Esophagus mucosa (tissue), 1 donor: ENCODE results near the gene CCDC18. TPM values are rescaled to one million over a fixed set of nuclear protein-coding genes. Genes with fewer than 3 reads are reported as not detected.
A peak's percentile ranks its signal among the peaks of the same experiment; 100 is the strongest.
"Not testable (repeated sequence)": the region's sequence is repeated elsewhere in the genome, so short reads cannot be mapped to it uniquely, and the experiment has no call there.

ENCODE experiments used
- ATAC-seq: fragments of 200-7000 bp; cut with Tn5 transposase; one replicate; pipeline ENCODE4 v1.9.1; 2020
- total RNA-seq: library from RNA; stranded (reverse); gene quantifications from one replicate; pipeline ENCODE4 v1.2.4, GENCODE V29; 2023
- donor health status: DM: yes; HTN: yes; CAD: no.

Gene CCDC18
- total RNA-seq, 1 donor from 2014 or later, result 4.3 TPM

DNA sequence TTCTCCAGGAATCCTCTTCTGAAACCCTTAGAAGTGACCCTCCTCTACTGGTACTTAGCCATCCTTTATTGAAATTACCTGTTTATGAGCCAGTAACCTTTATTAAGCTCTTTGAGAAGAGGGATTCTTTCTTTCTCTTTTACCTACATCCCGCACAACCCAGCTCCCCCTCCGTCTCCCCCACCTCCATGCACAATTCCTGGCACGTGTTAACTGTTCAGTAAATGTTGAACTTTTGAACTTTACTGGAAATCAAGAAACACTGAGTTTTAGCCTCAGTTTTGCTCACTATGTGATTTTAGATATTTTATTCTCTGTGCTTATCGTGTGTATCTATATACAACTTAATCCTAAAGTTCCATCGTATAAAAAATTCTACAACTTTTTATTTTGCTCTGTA is 2.1 kb upstream of the CCDC18 start:
- no peak for ATAC-seq

DNA sequence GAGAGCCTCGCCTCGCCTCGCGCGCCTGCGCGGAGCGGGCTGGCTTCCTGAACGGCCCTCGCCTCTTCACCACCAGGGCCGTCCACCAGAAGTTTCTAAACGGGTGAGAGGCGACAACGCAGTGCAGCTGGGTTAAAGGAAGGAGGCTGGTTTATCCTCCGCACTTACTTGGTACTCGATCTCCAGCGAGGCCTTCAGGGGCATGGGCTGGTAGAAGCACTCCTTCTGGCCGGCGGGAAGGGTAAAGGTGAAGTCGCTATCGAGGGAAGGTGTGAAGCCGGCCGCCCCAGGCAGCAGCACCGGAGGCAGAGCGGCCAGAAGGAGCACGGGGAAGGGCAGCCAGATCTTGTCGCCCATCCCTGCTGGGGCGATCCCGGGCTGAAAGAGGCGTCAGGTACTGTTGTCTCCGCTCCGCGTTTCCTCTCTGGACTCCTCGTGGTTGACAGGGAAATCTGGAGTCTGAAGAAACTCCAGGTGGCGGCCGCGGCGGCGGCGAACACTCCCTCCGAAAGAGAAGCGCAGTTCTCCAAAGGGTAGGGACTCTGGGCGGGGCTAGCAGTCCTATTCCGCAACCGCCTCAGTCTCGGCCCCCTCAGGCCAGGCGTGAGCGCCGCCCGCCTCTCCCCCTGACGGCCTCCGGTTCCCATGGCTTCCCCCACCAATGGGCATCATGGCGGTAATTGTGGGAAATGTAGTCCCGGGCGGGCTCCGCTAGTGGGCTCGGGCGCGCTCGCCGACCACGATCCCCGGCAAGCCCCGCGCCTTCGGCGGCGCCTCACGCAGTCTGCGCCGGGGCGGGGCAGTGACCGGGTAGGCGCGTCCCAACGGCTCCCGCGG is 420 bp upstream of the CCDC18 start, which contains the start of gene TMED5:
Gene TMED5, minus strand, starts transcription at position 528 of the 837 bp plus-strand sequence. Its CDS starts 171 bp downstream, at position 357.
- peak; percentile 98 for ATAC-seq

- ATAC-seq, result no peak
Observed at GRCh38 chr1:93186667-93187066, 6.1 kb downstream of the CCDC18 start.

DNA sequence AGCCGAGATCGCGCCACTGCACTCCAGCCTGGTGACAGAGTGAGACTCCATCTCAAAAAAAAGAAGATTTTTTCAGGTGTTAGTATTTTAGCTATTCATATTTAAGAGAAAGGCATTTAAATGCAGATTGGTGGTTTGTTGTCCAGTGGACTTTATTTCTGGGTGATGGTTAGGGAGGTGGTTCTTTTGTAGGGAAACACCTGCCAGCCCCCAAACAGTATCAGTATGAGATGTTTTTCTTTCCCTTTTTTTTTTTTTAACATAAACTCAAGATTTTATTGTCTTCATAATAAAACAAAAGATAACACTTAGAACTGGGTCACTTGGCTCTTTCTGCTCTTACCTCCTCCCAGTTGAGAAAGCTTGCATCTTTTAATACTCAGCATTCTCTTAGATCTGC is 9.9 kb downstream of the CCDC18 start:
- no peak for ATAC-seq

- ATAC-seq, result no peak
Observed at GRCh38 chr1:93194231-93194990, 13.9 kb downstream of the CCDC18 start.

DNA sequence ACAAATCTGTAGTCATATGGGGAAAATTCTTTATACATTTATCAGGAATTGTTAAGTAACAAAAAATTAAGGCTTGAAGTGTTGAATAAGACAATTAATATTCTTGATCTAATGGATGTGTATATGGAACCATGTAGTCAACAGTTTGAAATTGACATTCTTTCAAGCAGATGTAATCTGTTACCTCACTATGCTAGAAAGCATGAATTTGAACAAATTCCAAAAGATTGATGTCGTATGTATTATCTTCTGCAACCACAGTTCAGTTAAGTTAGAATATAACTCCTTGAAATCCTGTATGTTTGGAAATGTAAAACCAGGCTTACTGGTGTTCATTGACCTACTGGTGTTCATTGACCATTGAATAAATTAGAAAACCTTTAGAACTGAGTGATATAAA is 16.1 kb downstream of the CCDC18 start:
- ATAC-seq, result no peak

DNA sequence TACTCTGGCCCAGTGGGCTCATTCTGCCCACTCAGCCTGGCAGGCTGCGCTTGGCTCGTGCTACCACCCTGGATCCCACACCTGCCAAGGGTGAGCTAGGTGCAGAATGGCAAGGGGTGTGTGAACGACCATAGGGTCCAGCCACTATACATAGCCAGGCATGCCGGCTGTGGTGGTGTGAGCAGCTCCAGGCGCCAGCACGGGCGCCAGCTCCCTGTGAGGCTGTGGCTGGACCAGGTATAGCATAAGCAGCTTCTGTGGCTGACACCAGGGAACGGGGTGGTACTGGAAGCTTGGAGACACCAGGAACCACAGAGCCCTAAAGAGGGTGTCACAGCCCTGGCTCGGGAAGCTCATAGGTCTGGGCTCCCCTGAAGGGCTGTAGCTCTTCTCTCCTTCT is 18.6 kb downstream of the CCDC18 start:
- peak; percentile 13 for ATAC-seq

- no peak for ATAC-seq
Observed at GRCh38 chr1:93200086-93200620, 19.6 kb downstream of the CCDC18 start.

GRCh38 chr1:93200714-93201113 is 20.2 kb downstream of the CCDC18 start:
- no peak for ATAC-seq

GRCh38 chr1:93205892-93206566 is 25.5 kb downstream of the CCDC18 start:
- no peak for ATAC-seq

DNA sequence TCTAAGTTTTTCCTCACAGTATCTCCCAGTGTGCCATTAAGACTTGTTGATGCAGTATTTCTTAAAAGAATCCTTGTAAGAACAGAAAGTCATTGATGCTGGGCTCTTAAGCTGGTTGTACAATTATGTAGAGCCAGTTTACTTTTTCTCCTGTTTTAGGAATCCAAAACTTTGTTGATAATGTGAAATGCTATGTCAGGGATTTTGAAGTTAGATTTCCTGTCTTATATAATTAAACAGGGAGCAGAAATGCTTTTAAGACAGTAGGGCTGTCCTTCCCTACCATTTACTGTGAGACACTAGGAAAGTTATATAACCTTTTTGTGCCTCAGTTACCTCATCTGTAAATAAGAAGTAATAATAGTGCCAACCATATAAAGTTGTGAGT is 26.0 kb downstream of the CCDC18 start:
- ATAC-seq, result no peak

- no peak for ATAC-seq
Observed at GRCh38 chr1:93207211-93207610, 26.7 kb downstream of the CCDC18 start.

DNA sequence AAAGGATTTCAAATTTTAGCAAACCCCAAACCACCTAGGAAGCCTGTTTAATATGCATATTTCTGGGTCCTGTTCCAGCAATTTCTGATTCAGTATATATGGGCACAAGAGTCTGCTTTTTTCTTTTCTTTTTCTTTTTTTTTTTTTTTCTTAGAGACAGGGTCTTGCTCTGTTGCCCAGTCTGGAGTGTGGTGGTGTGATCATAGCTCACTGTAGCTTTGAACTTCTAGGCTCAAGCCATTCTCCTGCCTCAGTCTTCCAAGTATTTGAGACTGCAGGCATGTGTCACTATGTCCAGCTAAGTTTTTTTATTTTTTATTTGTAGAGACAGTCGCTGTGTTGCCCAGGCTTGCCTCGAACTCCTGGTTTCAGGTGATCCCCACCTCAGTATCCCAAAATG is 34.8 kb downstream of the CCDC18 start:
- ATAC-seq, result no peak

DNA sequence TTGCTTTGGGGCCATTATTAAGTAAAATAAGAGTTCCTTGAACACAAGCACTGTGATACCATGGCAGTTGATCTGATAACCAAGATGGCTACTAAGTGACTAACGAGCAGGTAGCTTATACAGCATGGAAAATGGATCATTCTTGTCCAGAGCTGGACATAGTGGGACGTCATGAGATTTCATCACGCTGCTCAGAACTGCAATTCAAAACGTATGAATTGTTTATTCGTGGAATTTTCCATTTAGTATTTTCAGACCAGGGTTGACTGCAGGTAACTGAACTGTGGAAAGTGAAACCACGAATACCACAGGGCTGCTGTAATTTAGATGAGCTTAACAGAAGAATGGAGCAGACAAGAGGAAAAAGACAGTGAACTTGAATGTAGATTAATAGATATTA is 38.9 kb downstream of the CCDC18 start:
- ATAC-seq, result no peak

DNA sequence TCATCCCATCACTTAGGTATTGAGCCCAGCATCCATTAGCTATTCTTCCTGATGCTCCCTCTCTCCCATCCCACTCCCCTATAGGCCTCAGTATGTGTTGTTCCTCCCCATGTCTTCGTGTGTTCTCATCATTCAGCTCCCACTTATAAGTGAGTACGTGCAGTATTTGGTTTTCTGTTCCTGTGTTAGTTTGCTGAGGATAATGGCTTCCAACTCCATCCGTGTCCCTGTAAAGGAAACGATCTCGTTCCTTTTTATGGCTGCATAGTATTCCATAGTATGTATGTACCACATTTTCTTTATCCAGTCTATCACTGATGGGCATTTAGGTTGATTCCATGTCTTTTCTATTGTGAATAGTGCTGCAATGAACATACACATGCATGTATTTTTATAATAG is 40.2 kb downstream of the CCDC18 start:
- not testable (repeated sequence) for ATAC-seq

- no peak for ATAC-seq
Observed at GRCh38 chr1:93221913-93222312, 41.4 kb downstream of the CCDC18 start.

GRCh38 chr1:93223023-93223675 is 42.6 kb downstream of the CCDC18 start:
- no peak for ATAC-seq

GRCh38 chr1:93235261-93235660 is 54.7 kb downstream of the CCDC18 start:
- ATAC-seq, result no peak

GRCh38 chr1:93237021-93237420 is 56.5 kb downstream of the CCDC18 start:
- ATAC-seq, result no peak

GRCh38 chr1:93238425-93238824 is 57.9 kb downstream of the CCDC18 start:
- no peak for ATAC-seq

DNA sequence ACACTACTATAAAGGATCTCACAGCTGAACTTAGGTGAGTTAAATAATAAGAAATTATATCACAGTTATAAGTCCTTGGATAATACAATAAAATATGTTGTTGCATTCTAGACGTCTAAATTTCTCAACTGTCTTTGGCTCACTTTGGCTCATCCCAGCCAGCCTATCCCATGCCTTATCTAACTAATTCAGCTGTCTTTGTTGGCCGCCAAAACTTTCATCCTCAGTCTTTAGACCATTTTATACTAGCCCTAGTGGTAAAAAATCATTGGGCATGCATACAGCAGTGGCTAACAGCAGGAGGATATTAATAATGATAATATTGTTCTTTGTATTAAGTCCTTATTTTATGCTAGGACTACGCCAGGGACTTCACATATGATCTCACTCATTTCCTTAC is 59.3 kb downstream of the CCDC18 start:
- ATAC-seq, result no peak

DNA sequence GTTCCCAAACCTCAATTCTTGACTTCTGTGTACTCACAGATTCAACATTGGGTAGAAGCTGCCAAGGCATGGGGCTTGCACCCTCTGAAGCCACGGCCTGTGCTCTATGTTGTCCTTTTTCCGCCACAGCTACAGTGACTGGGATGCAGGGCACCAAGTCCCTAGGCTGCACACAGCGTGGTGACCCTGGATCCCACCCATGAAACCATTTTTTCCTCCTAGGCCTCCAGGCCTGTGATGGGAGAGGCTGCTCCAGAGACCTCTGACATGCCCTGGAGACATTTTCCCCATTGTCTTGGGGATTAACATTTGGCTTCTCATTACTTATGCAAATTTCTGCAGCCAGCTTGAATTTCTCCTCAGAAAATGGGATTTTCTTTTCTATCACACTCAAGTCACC is 62.7 kb downstream of the CCDC18 start:
- ATAC-seq, result not testable (repeated sequence)
